Chondrocyte (in vitro differentiated cells): Measurements from ENCODE around the gene ASIC3. TPM values are rescaled to one million over a fixed set of nuclear protein-coding genes. Genes with fewer than 3 reads are reported as not detected.

ENCODE experiments used
- DNase-seq: peaks from one replicate; pipeline ENCODE4 v3.0.0; 2021; ENCODE audit warnings: mixed read lengths, low spot score
- H3K27ac Mint-ChIP-seq: one replicate; pipeline ENCODE4 v1.8.0; 2021; ENCODE audit warnings: mild to moderate bottlenecking, moderate library complexity, mixed read lengths; ENCODE audit not compliant: unreplicated experiment
- H3K27me3 Mint-ChIP-seq: 2 replicates; pipeline ENCODE4 v1.8.0; 2021; ENCODE audit warnings: low read depth, mixed read lengths
- H3K36me3 Mint-ChIP-seq: 2 replicates; pipeline ENCODE4 v1.8.0; 2021; ENCODE audit warnings: low read depth, mixed read lengths
- H3K4me1 Mint-ChIP-seq: 2 replicates; pipeline ENCODE4 v1.8.0; 2021; ENCODE audit warnings: low read depth, mild to moderate bottlenecking, mixed read lengths
- H3K4me3 Mint-ChIP-seq: one replicate; pipeline ENCODE4 v1.8.0; 2021; ENCODE audit warnings: mild to moderate bottlenecking, moderate library complexity, mixed read lengths; ENCODE audit not compliant: unreplicated experiment
- H3K9me3 Mint-ChIP-seq: 2 replicates; pipeline ENCODE4 v1.8.0; 2021; ENCODE audit warnings: low read depth, mixed read lengths
- total RNA-seq: library from RNA; stranded (reverse); gene quantifications from 3 replicates; pipeline ENCODE4 v1.2.1, GENCODE V29; 2021
- TF ChIP-seq, protein P1 (sequence below): fragments of 200-600 bp; sonication (generic); IDR thresholded peaks from 2 replicates; pipeline ENCODE4 v1.5.0; 2021; ENCODE audit warnings: antibody characterized with exemption, mild to moderate bottlenecking, moderate library complexity

Gene ASIC3
- total RNA-seq, 1 donor from 2014 or later = 2.4 TPM

DNA sequence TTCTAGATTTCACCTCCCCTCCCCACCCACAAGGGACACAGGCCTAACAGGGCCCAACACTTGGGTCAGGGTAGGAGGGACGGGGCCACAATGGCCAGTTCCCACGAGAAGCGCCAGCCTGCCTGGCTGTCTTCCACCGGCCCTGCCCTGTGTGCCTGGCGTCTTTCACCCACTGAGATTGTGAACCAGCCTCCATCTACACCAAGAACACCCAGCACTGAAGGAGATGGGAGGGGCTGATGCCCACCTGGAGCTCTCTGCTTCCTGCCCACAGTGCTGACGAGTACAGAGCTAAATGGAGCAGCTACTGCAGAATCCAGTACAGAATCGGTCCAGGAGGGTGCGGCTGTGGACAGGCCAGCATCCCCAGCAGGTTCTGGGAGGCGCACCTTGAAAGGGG is 2.4 kb upstream of the ASIC3 start:
- no peak overlapping the region for H3K4me3 Mint-ChIP-seq
- TF ChIP-seq, protein P1, sequence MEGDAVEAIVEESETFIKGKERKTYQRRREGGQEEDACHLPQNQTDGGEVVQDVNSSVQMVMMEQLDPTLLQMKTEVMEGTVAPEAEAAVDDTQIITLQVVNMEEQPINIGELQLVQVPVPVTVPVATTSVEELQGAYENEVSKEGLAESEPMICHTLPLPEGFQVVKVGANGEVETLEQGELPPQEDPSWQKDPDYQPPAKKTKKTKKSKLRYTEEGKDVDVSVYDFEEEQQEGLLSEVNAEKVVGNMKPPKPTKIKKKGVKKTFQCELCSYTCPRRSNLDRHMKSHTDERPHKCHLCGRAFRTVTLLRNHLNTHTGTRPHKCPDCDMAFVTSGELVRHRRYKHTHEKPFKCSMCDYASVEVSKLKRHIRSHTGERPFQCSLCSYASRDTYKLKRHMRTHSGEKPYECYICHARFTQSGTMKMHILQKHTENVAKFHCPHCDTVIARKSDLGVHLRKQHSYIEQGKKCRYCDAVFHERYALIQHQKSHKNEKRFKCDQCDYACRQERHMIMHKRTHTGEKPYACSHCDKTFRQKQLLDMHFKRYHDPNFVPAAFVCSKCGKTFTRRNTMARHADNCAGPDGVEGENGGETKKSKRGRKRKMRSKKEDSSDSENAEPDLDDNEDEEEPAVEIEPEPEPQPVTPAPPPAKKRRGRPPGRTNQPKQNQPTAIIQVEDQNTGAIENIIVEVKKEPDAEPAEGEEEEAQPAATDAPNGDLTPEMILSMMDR = no peak
- H3K27ac Mint-ChIP-seq = no peak overlapping the region
- no peaks in the 10 kb centered on the region for H3K9me3 Mint-ChIP-seq
- H3K27me3 Mint-ChIP-seq = no peaks in the 10 kb centered on the region
- H3K4me1 Mint-ChIP-seq = peaks cover 26% of the 10 kb centered on the region
- H3K36me3 Mint-ChIP-seq = no peaks in the 10 kb centered on the region
- no peak for DNase-seq

DNA sequence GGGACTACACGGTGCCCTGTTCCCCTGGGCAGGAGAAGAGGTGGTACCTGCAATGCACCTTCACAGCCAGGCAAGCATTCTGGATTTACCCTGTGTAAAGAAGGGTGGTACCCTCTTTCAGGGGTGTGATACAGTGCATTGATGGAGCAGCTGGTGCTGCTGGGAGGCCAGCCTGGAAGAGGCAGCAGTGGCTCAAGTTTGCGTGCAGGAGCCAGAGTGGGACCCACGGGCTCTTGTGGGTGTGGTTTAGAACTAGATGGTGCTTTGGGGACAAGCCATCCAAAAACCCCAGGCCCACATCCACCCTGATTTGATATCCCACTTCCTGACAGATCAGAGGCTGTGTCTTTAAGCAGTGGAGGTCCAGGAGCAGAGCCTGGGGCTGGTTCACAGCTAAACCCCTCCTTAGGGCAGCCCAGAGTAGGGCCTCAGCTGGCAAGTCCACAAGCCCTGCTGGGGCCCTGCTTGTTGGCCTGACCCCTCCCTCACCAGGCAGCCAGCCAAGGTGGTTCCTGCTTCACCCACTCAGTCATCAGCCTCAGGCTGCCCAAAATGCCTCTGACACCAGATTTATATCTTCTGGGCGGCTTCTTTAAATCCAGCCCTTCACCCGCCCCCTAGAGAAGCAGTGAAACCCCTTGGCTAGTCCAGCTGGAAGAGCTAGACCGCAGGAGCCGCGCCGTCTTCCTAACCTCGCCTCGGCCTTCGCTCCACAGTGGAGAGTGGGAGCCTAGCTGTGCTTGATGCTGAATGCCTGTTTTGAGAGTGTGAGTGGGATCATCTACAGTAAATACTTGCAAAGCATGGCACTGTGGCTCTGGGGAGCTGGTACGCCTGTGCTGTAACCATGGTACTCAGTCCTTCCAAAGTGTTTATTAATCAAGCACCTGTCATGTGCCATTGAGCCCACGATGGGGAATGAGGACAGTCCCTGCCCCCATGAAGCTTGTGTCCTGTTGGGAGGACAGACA is 1.4 kb upstream of the ASIC3 start:
- Mint-ChIP-seq H3K27ac (peak overlapping the region; percentile 3), H3K4me3 (no peak overlapping the region), H3K9me3 (no peaks in the 10 kb centered on the region), H3K27me3 (no peaks in the 10 kb centered on the region), H3K36me3 (no peaks in the 10 kb centered on the region), H3K4me1 (peaks cover 26% of the 10 kb centered on the region)
- TF ChIP-seq, protein P1 = no peak
- DNase-seq = no peak

DNA sequence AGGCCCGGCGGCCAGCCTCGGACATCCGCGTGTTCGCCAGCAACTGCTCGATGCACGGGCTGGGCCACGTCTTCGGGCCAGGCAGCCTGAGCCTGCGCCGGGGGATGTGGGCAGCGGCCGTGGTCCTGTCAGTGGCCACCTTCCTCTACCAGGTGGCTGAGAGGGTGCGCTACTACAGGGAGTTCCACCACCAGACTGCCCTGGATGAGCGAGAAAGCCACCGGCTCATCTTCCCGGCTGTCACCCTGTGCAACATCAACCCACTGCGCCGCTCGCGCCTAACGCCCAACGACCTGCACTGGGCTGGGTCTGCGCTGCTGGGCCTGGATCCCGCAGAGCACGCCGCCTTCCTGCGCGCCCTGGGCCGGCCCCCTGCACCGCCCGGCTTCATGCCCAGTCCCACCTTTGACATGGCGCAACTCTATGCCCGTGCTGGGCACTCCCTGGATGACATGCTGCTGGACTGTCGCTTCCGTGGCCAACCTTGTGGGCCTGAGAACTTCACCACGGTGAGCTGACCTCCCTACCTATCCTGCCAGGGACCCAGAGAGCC is 656 bp downstream of the ASIC3 start:
- Mint-ChIP-seq H3K36me3 (peaks cover 3% of the 10 kb centered on the region), H3K4me1 (peaks cover 26% of the 10 kb centered on the region), H3K9me3 (no peaks in the 10 kb centered on the region), H3K27me3 (no peaks in the 10 kb centered on the region), H3K27ac (no peak overlapping the region), H3K4me3 (no peak overlapping the region)
- TF ChIP-seq, protein P1 = no peak
- DNase-seq = no peak

DNA sequence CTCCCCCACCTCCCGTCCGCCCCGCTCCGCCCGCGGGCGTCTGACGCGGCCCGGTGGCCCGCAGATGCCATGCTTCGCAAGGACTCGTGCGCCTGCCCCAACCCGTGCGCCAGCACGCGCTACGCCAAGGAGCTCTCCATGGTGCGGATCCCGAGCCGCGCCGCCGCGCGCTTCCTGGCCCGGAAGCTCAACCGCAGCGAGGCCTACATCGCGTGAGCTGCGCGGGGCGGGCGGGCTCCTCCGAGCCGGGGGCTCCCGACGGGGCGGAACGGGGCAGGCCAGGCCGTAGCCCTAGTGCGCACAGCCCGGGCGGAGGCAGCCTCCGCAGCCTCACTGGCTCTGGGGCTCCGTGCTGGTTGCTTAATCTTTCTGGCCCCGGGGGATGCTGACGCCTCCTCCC is 2.8 kb downstream of the ASIC3 start:
- H3K4me3 Mint-ChIP-seq = no peak overlapping the region
- no peak overlapping the region for H3K27ac Mint-ChIP-seq
- H3K4me1 Mint-ChIP-seq = peaks cover 19% of the 10 kb centered on the region
- DNase-seq = no peak
- H3K27me3 Mint-ChIP-seq = no peaks in the 10 kb centered on the region
- H3K36me3 Mint-ChIP-seq = peaks cover 4% of the 10 kb centered on the region
- no peaks in the 10 kb centered on the region for H3K9me3 Mint-ChIP-seq
- TF ChIP-seq, protein P1 = no peak

DNA sequence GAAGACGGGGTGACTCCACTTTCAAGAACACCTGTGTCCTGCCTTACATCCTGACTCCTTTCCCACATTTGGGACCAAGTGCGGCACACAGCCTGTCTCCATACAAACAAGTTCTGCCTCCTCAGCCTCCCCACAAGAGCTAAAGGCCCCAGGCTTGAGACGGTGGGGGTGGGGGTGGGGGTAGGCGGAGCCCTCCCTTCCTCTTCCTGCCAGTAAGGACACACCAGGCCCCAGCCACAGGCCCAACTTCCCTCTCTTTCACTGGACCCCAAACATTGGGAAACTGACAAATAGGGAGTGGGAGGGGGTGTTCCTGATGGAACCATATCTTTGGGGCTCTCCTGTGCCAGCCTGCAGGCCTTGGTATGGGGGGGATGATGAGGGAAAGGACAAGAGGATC is 4.8 kb downstream of the ASIC3 start:
- Mint-ChIP-seq H3K4me3 (no peak overlapping the region), H3K9me3 (no peaks in the 10 kb centered on the region), H3K36me3 (peaks cover 4% of the 10 kb centered on the region), H3K27ac (no peak overlapping the region), H3K27me3 (no peaks in the 10 kb centered on the region), H3K4me1 (peaks cover 16% of the 10 kb centered on the region)
- TF ChIP-seq, protein P1 = no peak
- no peak for DNase-seq
